Measurements from ENCODE around the gene IQSEC1. TPM values are rescaled to one million over a fixed set of nuclear protein-coding genes. Genes with fewer than 3 reads are reported as not detected.

The IQSEC1 gene
- total RNA-seq, 4 donors from 2014 or later = 31.9 to 35.8 (median 34.8) TPM

DNA sequence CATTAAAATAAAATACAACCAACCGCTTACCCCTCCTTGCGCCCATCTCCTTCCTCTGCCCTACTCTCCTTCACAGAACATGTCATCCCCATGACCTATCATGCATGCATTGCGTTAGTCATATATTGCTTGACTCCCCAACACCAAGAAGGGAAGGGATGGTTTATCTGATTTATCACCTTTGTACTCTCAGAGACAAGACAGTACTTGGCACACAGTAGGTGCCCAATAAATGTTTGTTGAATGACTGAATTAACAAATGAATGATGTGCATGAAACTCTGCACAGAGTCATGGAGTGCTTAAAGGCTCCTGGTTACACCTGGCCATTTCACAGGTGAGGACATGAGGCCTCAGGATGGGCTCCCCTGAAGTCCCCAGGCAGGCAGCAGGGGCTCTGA is 59.7 kb downstream of the IQSEC1 start:
- no peak overlapping the region for H3K4me3 ChIP-seq (ENCODE audit: low read depth, poor library complexity, severe bottlenecking)
- no peak for DNase-seq (ENCODE audit: low spot score in 2 of 2)
- WGBS, 2 donors = 94 to 100% methylated on average over 3 of the region's 3 CpGs
- TF ChIP-seq, protein P1, sequence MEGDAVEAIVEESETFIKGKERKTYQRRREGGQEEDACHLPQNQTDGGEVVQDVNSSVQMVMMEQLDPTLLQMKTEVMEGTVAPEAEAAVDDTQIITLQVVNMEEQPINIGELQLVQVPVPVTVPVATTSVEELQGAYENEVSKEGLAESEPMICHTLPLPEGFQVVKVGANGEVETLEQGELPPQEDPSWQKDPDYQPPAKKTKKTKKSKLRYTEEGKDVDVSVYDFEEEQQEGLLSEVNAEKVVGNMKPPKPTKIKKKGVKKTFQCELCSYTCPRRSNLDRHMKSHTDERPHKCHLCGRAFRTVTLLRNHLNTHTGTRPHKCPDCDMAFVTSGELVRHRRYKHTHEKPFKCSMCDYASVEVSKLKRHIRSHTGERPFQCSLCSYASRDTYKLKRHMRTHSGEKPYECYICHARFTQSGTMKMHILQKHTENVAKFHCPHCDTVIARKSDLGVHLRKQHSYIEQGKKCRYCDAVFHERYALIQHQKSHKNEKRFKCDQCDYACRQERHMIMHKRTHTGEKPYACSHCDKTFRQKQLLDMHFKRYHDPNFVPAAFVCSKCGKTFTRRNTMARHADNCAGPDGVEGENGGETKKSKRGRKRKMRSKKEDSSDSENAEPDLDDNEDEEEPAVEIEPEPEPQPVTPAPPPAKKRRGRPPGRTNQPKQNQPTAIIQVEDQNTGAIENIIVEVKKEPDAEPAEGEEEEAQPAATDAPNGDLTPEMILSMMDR (IDR thresholded peaks at IDR 0.05) = no peak
- TF ChIP-seq POLR2A (IDR thresholded peaks at IDR 0.05) = no peak
- intact Hi-C loops (cut with DNase I; ENCODE audit: low total_unique reads) = no loop called here

DNA sequence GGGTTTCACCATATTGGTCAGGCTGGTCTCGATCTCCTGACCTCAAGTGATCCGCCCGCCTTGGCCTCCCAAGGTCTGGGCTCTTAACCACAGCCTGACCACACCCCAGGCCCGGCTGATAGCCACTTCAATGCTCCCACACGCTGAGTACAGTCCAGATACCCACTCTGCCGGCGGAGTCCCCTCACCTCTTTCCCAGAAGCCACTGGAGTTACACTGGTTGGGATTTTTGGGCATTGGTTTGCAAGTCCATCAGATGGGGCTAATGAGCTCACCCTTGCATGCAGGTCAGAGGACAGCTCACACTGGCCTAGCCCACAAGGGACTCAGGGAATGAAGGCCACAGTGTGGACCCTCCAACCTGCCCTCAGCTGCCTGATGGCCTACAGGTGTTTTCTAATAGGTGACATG is 60.1 kb downstream of the IQSEC1 start:
- DNase-seq (ENCODE audit: low spot score in 2 of 2) = no peak
- no peak for TF ChIP-seq POLR2A (IDR thresholded peaks at IDR 0.05)
- TF ChIP-seq, protein P1 (IDR thresholded peaks at IDR 0.05) = no peak
- no peak overlapping the region for H3K4me3 ChIP-seq (ENCODE audit: low read depth, poor library complexity, severe bottlenecking)
- WGBS, 2 donors = 93 to 95% methylated on average over 7 of the region's 7 CpGs
- intact Hi-C loops (cut with DNase I; ENCODE audit: low total_unique reads) = no loop called here

DNA sequence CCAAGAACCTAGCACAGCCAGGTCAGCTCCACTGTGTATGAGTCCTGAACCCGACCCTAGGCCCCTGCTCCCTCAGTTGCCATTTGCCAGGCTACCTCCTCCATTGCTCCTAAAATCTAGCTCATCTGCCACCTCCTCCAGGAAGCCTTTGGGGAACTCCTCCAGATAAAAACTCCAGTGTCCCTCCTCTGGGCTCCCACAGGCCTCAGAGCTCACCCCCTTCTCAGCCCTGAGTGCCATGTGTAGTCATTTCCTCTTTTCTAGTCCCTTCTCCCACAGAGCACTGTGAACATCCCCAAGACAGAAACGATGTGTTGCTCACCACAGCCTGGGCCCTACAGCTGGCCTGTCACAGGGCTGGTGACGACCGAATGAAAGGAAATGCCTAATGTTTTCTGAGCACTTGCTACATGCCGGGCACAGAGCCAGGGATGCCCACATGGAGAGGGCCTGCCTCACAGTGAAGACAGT is 61.0 kb downstream of the IQSEC1 start:
- DNase-seq (ENCODE audit: low spot score in 2 of 2) = peak; percentile 81 to 94
- H3K4me3 ChIP-seq (ENCODE audit: low read depth, poor library complexity, severe bottlenecking) = no peak overlapping the region
- TF ChIP-seq POLR2A (IDR thresholded peaks at IDR 0.05) = no peak
- TF ChIP-seq, protein P1 (IDR thresholded peaks at IDR 0.05) = no peak
- WGBS, 2 donors = 65 to 68% methylated on average over 5 of the region's 5 CpGs
- intact Hi-C loops (cut with DNase I; ENCODE audit: low total_unique reads) = no loop called here

DNA sequence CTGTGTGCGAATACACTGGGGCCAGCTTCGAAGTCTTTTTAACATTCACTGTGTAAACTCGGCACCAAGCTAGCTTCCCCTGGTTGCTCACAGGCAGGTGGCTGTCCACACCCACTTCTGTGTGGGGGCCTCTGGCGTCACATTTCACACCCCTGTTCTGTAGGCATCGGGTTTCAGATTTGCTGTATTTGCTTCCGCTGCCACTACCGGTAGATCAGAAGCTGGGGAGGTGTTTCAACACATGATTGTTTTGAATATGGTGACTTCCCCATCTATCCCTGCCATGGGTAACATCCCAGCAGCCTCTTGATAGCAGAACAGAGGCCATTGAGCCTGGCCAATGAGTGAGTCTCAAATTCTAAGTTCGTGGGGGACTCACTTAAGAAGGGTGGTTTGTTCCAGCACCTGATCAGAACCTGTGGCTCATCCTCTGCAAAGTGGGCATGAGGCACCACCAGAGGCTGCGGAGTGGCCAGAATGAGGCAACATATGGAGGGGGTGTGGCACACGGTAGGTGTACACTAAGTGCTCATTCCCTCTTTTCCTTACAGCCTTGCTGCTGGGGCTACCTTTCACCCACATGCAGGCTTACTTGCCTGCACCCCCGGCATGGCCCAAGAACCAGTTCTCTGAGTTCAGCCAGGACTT is 61.5 kb downstream of the IQSEC1 start:
- no peak overlapping the region for H3K4me3 ChIP-seq (ENCODE audit: low read depth, poor library complexity, severe bottlenecking)
- intact Hi-C loops (cut with DNase I; ENCODE audit: low total_unique reads) = no loop called here
- TF ChIP-seq, protein P1 (IDR thresholded peaks at IDR 0.05) = no peak
- no peak for TF ChIP-seq POLR2A (IDR thresholded peaks at IDR 0.05)
- WGBS, 2 donors = 59 to 70% methylated on average over 11 of the region's 11 CpGs
- DNase-seq (ENCODE audit: low spot score in 2 of 2) = no peak

DNA sequence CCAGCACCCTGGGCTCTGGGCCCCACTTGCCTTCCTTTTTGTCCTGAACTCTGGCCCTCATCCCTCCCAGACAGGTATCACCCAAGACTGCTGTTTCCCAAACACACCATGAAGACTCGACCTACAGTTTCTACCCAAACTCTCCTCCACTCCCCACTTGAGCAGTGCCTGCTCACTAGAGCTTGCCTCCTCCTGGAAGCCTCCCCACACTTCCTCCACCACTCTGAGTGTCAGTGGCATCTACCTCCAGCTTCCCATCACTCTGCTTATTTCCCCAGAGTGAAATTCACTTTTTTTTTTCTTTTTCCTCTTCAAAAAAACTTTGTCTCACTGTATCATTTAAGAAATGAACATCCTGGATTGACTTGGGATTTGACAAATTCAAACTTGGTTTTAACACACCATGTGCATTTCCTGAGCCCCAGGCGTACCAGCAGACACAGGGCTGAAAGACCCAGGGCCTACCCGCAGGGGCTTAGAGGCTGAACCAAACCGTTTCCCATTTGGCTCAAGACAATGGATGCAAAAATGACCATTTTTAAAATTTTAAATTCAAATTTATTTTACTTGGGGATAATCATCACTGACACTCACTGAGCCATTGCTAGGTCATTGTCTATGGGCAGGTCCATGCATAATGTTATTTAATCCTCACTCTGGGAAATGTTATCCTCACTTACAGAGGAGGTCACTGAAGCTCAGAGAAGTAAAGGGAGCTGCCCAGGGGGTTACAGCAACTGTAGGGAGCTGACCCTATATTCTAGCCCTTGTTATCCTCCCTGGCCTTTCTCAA is 62.3 kb downstream of the IQSEC1 start:
- intact Hi-C loops (cut with DNase I; ENCODE audit: low total_unique reads) = no loop called here
- DNase-seq (ENCODE audit: low spot score in 2 of 2) = no peak
- WGBS, 2 donors = 79 to 84% methylated on average over 4 of the region's 4 CpGs
- no peak overlapping the region for H3K4me3 ChIP-seq (ENCODE audit: low read depth, poor library complexity, severe bottlenecking)
- no peak for TF ChIP-seq POLR2A (IDR thresholded peaks at IDR 0.05)
- TF ChIP-seq, protein P1 (IDR thresholded peaks at IDR 0.05) = no peak

All from lower leg skin (tissue), 4 donors.